ENCODE results near the gene CFAP97. TPM values are rescaled to one million over a fixed set of nuclear protein-coding genes. Genes with fewer than 3 reads are reported as not detected.

Gene CFAP97
- total and polyA plus RNA-seq, 5 donors from 2014 or later = 28.3 to 87.1 (median 77.9) TPM

DNA sequence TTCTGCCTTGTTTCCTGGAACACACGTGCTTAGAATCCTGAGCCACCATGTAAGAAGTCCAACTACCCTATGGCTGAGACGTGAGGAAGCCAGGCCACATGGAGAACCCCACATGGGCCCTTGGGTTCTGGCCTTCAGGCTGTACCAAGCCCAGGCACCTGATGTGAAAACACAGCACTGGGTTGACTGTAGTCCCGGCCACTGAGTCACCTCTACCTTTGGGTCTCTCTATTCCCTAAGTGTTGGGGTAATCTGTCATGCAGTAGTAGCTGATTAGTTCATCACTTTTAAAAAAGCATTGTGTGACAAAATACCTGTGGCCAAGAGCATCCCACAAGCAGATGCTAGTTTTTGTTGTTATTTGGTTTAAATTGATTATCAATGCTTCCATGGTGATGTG, 24.3 kb downstream of the CFAP97 start:
- H3K4me3 ChIP-seq (ENCODE audit: low read depth, low read length) = no peak overlapping the region
- Mint-ChIP-seq H3K4me3 (no peak overlapping the region), H3K27me3 (no peaks in the 10 kb centered on the region), H3K36me3 (peaks cover 20% of the 10 kb centered on the region), H3K27ac (no peak overlapping the region), H3K9me3 (no peaks in the 10 kb centered on the region), H3K4me1 (peaks cover 7 to 23% (median 15%) of the 10 kb centered on the region in 4 donors)
- no peaks in the 10 kb centered on the region for H3K9me3 ChIP-seq (ENCODE audit: control insufficient read depth in 2 of 2, low read length in 2 of 2)
- H3K4me1 ChIP-seq (ENCODE audit: control insufficient read depth, insufficient read depth, low read length, poor library complexity, severe bottlenecking) = peaks cover 3% of the 10 kb centered on the region
- H3K27ac ChIP-seq (ENCODE audit: insufficient read depth, low read length, poor library complexity, severe bottlenecking) = no peak overlapping the region
- no peak for DNase-seq
- peaks cover 14% of the 10 kb centered on the region for H3K36me3 ChIP-seq (ENCODE audit: control insufficient read depth, insufficient read depth, low read length)
- no peaks in the 10 kb centered on the region for H3K27me3 ChIP-seq (ENCODE audit: control insufficient read depth, insufficient read depth, low read length)
- ATAC-seq (ENCODE audit: low read depth in 2 of 2) = no peak

DNA sequence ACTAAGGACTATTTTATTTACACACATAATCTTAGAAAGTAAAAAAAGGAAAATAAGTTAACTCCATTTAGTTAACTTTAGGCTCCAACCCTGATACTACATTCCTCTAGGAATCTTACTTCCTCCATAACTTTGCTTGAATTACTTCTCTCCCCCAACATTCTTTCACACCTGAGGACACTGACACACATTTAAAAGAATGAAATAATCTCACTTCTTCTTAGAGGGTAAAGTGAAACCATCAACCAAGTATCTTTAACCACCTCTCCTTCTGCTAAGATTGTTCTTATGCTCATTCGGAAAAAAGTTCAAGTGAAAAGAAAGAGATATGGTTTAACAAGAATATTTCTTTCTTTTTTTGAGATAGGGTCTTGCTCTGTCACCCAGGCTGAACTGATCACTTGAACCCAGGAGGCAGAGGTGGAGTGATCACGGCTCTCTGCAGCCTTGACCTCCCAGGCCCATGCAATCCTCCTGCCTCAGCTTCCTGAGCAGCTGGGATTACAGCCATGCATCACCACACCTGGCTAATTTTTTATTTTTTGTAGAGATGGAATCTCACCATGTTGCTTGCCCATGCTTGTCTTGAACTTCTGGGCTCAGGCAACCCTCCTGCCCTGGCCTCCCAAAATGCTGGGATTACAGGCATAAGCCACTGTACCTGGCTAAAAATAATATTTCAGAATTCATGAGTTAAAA, 32.3 kb downstream of the CFAP97 start:
- Mint-ChIP-seq H3K27me3 (no peaks in the 10 kb centered on the region), H3K4me1 (peaks cover 0 to 12% (median 10%) of the 10 kb centered on the region in 4 donors), H3K36me3 (peaks cover 54% of the 10 kb centered on the region), H3K4me3 (no peak overlapping the region), H3K9me3 (no peaks in the 10 kb centered on the region), H3K27ac (no peak overlapping the region)
- Histone ChIP-seq H3K9me3 (ENCODE audit: control insufficient read depth in 2 of 2, low read length in 2 of 2) (no peaks in the 10 kb centered on the region), H3K27ac (ENCODE audit: insufficient read depth, low read length, poor library complexity, severe bottlenecking) (no peak overlapping the region), H3K36me3 (ENCODE audit: control insufficient read depth, insufficient read depth, low read length) (peaks cover 50% of the 10 kb centered on the region), H3K4me3 (ENCODE audit: low read depth, low read length) (no peak overlapping the region), H3K27me3 (ENCODE audit: control insufficient read depth, insufficient read depth, low read length) (no peaks in the 10 kb centered on the region), H3K4me1 (ENCODE audit: control insufficient read depth, insufficient read depth, low read length, poor library complexity, severe bottlenecking) (no peaks in the 10 kb centered on the region)
- DNase-seq (no peak), ATAC-seq (ENCODE audit: low read depth in 2 of 2) (no peak)

DNA sequence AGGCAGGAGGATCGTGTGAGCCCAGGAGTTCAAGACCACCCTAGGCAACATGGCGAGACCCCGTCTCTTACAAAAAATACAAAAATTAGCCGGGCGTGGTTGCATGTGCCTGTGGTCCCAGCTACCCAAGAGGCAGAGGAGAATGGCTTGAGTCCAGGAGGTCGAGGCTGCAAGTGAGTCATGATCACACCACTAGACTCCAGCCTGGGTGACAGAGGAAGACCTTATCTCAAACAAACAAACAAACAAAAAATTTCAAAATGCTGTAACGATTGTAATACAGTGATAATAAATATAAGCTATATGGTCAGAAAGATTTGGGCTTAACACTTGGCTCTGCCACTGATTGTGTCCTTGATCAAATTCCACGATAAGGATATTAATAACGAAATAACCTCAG, 36.6 kb downstream of the CFAP97 start:
- no peak for DNase-seq
- no peak overlapping the region for H3K4me3 Mint-ChIP-seq
- H3K4me3 ChIP-seq (ENCODE audit: low read depth, low read length) = no peak overlapping the region
- no peak for ATAC-seq (ENCODE audit: low read depth in 2 of 2)
- no peaks in the 10 kb centered on the region for H3K9me3 Mint-ChIP-seq
- H3K4me1 ChIP-seq (ENCODE audit: control insufficient read depth, insufficient read depth, low read length, poor library complexity, severe bottlenecking) = peaks cover 13% of the 10 kb centered on the region
- no peaks in the 10 kb centered on the region for H3K9me3 ChIP-seq (ENCODE audit: control insufficient read depth in 2 of 2, low read length in 2 of 2)
- H3K27me3 ChIP-seq (ENCODE audit: control insufficient read depth, insufficient read depth, low read length) = no peaks in the 10 kb centered on the region
- peaks cover 12 to 34% (median 24%) of the 10 kb centered on the region in 4 donors for H3K4me1 Mint-ChIP-seq
- no peaks in the 10 kb centered on the region for H3K27me3 Mint-ChIP-seq
- no peak overlapping the region for H3K27ac Mint-ChIP-seq
- peaks cover 44% of the 10 kb centered on the region for H3K36me3 Mint-ChIP-seq
- H3K36me3 ChIP-seq (ENCODE audit: control insufficient read depth, insufficient read depth, low read length) = peaks cover 37% of the 10 kb centered on the region
- H3K27ac ChIP-seq (ENCODE audit: insufficient read depth, low read length, poor library complexity, severe bottlenecking) = no peak overlapping the region

DNA sequence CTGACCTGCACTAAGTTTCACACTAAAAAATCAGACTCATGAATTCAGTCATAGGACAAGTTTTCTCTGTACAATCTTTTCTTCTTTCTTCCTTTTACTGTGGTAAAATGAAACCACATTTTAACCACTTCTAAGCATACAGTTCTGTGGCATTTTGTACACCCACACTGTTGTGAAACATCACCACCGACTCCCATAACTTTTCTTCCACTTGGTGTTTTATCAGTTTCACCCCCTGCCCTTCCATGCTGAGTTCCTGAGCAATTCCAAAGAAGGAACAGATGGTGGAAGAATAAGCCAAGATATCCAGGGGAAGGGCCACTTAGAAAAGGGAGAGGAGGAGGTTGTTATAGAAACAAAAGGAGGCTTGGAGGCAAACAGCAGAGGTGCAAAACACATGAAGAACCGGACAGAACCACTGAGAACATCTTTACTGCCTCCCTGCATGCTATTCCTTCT, 38.2 kb downstream of the CFAP97 start:
- ATAC-seq (ENCODE audit: low read depth in 2 of 2) = peak; percentile 77 to 78
- Mint-ChIP-seq H3K4me1 (peaks cover 12 to 34% (median 22%) of the 10 kb centered on the region in 4 donors), H3K36me3 (peaks cover 44% of the 10 kb centered on the region), H3K4me3 (peak overlapping the region; percentile 44 to 69 (median 52)), H3K27ac (peak overlapping the region in 2 of 3 donors; percentile 45 to 76), H3K27me3 (no peaks in the 10 kb centered on the region), H3K9me3 (no peaks in the 10 kb centered on the region)
- H3K4me3 ChIP-seq (ENCODE audit: low read depth, low read length) = peak overlapping the region; percentile 29
- no peaks in the 10 kb centered on the region for H3K27me3 ChIP-seq (ENCODE audit: control insufficient read depth, insufficient read depth, low read length)
- H3K36me3 ChIP-seq (ENCODE audit: control insufficient read depth, insufficient read depth, low read length) = peaks cover 48% of the 10 kb centered on the region
- peaks cover 13% of the 10 kb centered on the region for H3K4me1 ChIP-seq (ENCODE audit: control insufficient read depth, insufficient read depth, low read length, poor library complexity, severe bottlenecking)
- no peaks in the 10 kb centered on the region for H3K9me3 ChIP-seq (ENCODE audit: control insufficient read depth in 2 of 2, low read length in 2 of 2)
- no peak overlapping the region for H3K27ac ChIP-seq (ENCODE audit: insufficient read depth, low read length, poor library complexity, severe bottlenecking)
- peak in 2 of 3 donors; percentile 63 to 81 for DNase-seq

DNA sequence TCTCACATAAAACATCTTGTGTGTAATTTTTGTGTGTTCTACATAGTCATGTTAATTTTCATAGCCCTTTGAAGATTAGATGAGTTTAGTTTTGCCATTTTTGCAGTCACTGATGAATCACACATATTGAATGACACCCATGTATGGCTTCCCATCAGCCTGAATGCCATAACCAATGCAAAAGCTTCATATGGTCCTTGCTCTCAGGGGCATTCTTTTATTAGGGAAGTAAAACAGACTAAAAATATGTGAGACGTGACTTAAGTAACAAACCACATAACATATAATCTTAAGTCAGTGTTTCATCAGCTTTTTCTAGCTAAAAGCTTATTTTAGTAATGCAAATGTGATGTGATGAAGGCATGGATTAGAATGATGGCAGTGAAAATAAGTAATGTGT, 52.5 kb downstream of the CFAP97 start:
- DNase-seq = no peak
- H3K27ac Mint-ChIP-seq = no peak overlapping the region
- peaks cover 24% of the 10 kb centered on the region for H3K36me3 Mint-ChIP-seq
- no peaks in the 10 kb centered on the region for H3K27me3 ChIP-seq (ENCODE audit: control insufficient read depth, insufficient read depth, low read length)
- H3K27me3 Mint-ChIP-seq = no peaks in the 10 kb centered on the region
- H3K9me3 Mint-ChIP-seq = no peaks in the 10 kb centered on the region
- H3K4me1 Mint-ChIP-seq = peaks cover 0 to 7% (median 5%) of the 10 kb centered on the region in 4 donors
- H3K4me3 Mint-ChIP-seq = no peak overlapping the region
- H3K4me1 ChIP-seq (ENCODE audit: control insufficient read depth, insufficient read depth, low read length, poor library complexity, severe bottlenecking) = no peaks in the 10 kb centered on the region
- no peaks in the 10 kb centered on the region for H3K9me3 ChIP-seq (ENCODE audit: control insufficient read depth in 2 of 2, low read length in 2 of 2)
- peaks cover 17% of the 10 kb centered on the region for H3K36me3 ChIP-seq (ENCODE audit: control insufficient read depth, insufficient read depth, low read length)
- no peak overlapping the region for H3K27ac ChIP-seq (ENCODE audit: insufficient read depth, low read length, poor library complexity, severe bottlenecking)
- ATAC-seq (ENCODE audit: low read depth in 2 of 2) = no peak
- H3K4me3 ChIP-seq (ENCODE audit: low read depth, low read length) = no peak overlapping the region

DNA sequence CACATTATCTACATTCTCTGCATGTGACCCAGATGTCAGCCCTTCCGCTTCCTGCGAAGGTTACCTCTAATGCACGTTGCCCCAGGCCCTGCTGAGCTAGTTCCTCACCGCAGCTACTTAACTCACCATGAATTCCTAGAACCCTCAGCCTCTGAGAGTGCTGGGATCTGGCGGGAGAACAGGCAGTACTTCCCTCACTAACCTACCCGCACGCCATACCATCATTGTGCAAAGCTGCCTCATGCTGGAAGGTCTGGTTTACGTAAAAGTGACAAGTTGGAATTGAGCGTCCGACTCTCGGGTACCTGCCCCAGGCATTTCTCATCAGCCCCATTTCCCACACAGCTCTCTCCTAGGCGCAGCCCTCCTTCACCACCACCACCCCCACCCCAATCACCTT, 54.4 kb downstream of the CFAP97 start:
- H3K4me3 ChIP-seq (ENCODE audit: low read depth, low read length) = no peak overlapping the region
- Mint-ChIP-seq H3K27me3 (peaks cover 7% of the 10 kb centered on the region), H3K36me3 (peaks cover 20% of the 10 kb centered on the region), H3K4me3 (no peak overlapping the region), H3K27ac (no peak overlapping the region), H3K9me3 (no peaks in the 10 kb centered on the region), H3K4me1 (peaks cover 0 to 16% (median 6%) of the 10 kb centered on the region in 4 donors)
- H3K27ac ChIP-seq (ENCODE audit: insufficient read depth, low read length, poor library complexity, severe bottlenecking) = no peak overlapping the region
- DNase-seq (no peak), ATAC-seq (ENCODE audit: low read depth in 2 of 2) (no peak)
- no peaks in the 10 kb centered on the region for H3K9me3 ChIP-seq (ENCODE audit: control insufficient read depth in 2 of 2, low read length in 2 of 2)
- H3K36me3 ChIP-seq (ENCODE audit: control insufficient read depth, insufficient read depth, low read length) = peaks cover 17% of the 10 kb centered on the region
- H3K4me1 ChIP-seq (ENCODE audit: control insufficient read depth, insufficient read depth, low read length, poor library complexity, severe bottlenecking) = no peaks in the 10 kb centered on the region
- no peaks in the 10 kb centered on the region for H3K27me3 ChIP-seq (ENCODE audit: control insufficient read depth, insufficient read depth, low read length)

DNA sequence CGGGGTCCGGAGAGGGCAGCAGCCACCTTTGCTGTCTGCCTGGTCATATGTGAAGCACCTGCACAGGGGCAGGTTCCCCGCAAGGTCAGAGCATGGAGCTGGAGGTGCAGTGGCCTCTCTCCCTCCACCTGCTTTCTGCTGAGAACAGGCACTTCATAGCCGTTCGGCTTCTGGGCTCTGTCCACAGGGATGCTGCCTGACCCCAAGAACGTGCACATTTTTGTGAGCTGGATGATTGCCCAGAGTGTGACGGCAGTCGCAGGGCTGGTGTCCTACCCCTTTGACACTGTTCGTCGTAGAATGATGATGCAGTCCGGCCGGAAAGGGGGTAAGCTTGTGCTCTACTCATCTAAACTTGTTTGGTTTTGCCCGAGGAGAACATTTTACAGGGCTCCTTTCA, 58.2 kb downstream of the CFAP97 start:
- Mint-ChIP-seq H3K36me3 (no peaks in the 10 kb centered on the region), H3K4me1 (peaks cover 11 to 29% (median 14%) of the 10 kb centered on the region in 4 donors), H3K4me3 (peak overlapping the region in 1 of 4 donors; percentile 92), H3K27ac (no peak overlapping the region), H3K9me3 (peaks cover 0 to 2% (median 0%) of the 10 kb centered on the region in 7 donors), H3K27me3 (peaks cover 26% of the 10 kb centered on the region)
- peaks cover 9% of the 10 kb centered on the region for H3K4me1 ChIP-seq (ENCODE audit: control insufficient read depth, insufficient read depth, low read length, poor library complexity, severe bottlenecking)
- H3K9me3 ChIP-seq (ENCODE audit: control insufficient read depth in 2 of 2, low read length in 2 of 2) = no peaks in the 10 kb centered on the region
- H3K36me3 ChIP-seq (ENCODE audit: control insufficient read depth, insufficient read depth, low read length) = peaks cover 7% of the 10 kb centered on the region
- H3K4me3 ChIP-seq (ENCODE audit: low read depth, low read length) = no peak overlapping the region
- DNase-seq (no peak), ATAC-seq (ENCODE audit: low read depth in 2 of 2) (no peak)
- H3K27ac ChIP-seq (ENCODE audit: insufficient read depth, low read length, poor library complexity, severe bottlenecking) = no peak overlapping the region
- H3K27me3 ChIP-seq (ENCODE audit: control insufficient read depth, insufficient read depth, low read length) = peaks cover 8% of the 10 kb centered on the region

All from CD4-positive, CD25-positive, alpha-beta regulatory T cell (primary cell).